Osteoblast (primary cell): ENCODE results near the gene TMEM176B. TPM values are rescaled to one million over a fixed set of nuclear protein-coding genes. Genes with fewer than 3 reads are reported as not detected.
A peak's percentile ranks its signal among the peaks of the same experiment; 100 is the strongest.
"Not testable (repeated sequence)": the region's sequence is repeated elsewhere in the genome, so short reads cannot be mapped to it uniquely, and the experiment has no call there.

Source experiments
- DNase-seq: peaks from one replicate; pipeline ENCODE4 v3.0.0; 2011; ENCODE audit warnings: low spot score, mixed read lengths; ENCODE audit not compliant: insufficient read length; ENCODE audit errors: missing footprints
- H2AFZ ChIP-seq: 2 replicates; pipeline ENCODE4 v1.6.0; 2011; ENCODE audit warnings: mild to moderate bottlenecking, low read length
- H3K27ac ChIP-seq: 2 replicates; pipeline ENCODE4 v1.5.1; 2011; ENCODE audit warnings: mild to moderate bottlenecking, low read depth, low read length, moderate library complexity
- H3K27me3 ChIP-seq: 2 replicates; pipeline ENCODE4 v1.6.0; 2012; ENCODE audit warnings: mild to moderate bottlenecking, control low read depth, inconsistent platforms, low read length, moderate library complexity; ENCODE audit not compliant: insufficient read depth
- H3K36me3 ChIP-seq: 2 replicates; pipeline ENCODE4 v1.5.1; 2011; ENCODE audit warnings: mild to moderate bottlenecking, low read length, control low read depth, moderate library complexity; ENCODE audit not compliant: insufficient read depth
- H3K4me1 ChIP-seq: 2 replicates; pipeline ENCODE4 v1.5.1; 2011; ENCODE audit warnings: mild to moderate bottlenecking, low read length, control low read depth, moderate library complexity; ENCODE audit not compliant: insufficient read depth
- H3K4me2 ChIP-seq: 2 replicates; pipeline ENCODE4 v1.6.0; 2011; ENCODE audit warnings: mild to moderate bottlenecking, low read length; ENCODE audit not compliant: insufficient read depth
- H3K4me3 ChIP-seq: fragments of 200-600 bp; sonication (generic); 3 replicates; pipeline ENCODE4 v1.5.1; 2012; ENCODE audit warnings: mild to moderate bottlenecking, low read length, inconsistent platforms; ENCODE audit not compliant: insufficient read depth
- H3K79me2 ChIP-seq: 2 replicates; pipeline ENCODE4 v1.6.0; 2012; ENCODE audit warnings: mild to moderate bottlenecking, low read length, control low read depth, inconsistent platforms; ENCODE audit not compliant: insufficient read depth
- H3K9me3 ChIP-seq: 2 replicates; pipeline ENCODE4 v1.5.1; 2011; ENCODE audit warnings: low read depth, low read length, control low read depth
- H4K20me1 ChIP-seq: 2 replicates; pipeline ENCODE4 v1.6.0; 2012; ENCODE audit warnings: mild to moderate bottlenecking, low read length, control low read depth; ENCODE audit not compliant: insufficient read depth
- CTCF ChIP-seq: IDR thresholded peaks from 2 replicates; pipeline ENCODE4 v1.5.1; 2011; ENCODE audit warnings: mild to moderate bottlenecking, low read depth, low read length, moderate library complexity; ENCODE audit errors: extremely low read depth
- total RNA-seq: library from RNA; depleted of rRNA; stranded (reverse); fragments of >200 nt; gene quantifications from 2 replicates; pipeline ENCODE4 v1.2.3, GENCODE V29; 2012

The TMEM176B gene
- total RNA-seq, 1 donor: 0.72 TPM

- no peaks in the 10 kb centered on the region for H4K20me1 ChIP-seq
- no peaks in the 10 kb centered on the region for H3K27me3 ChIP-seq
- H3K9me3 ChIP-seq: no peaks in the 10 kb centered on the region
- no peak overlapping the region for H3K4me2 ChIP-seq
- peak; percentile 93 for TF ChIP-seq CTCF
- no peaks in the 10 kb centered on the region for H3K36me3 ChIP-seq
- DNase-seq: no peak
- no peaks in the 10 kb centered on the region for H3K79me2 ChIP-seq
- no peak overlapping the region for H3K27ac ChIP-seq
- H3K4me3 ChIP-seq: no peak overlapping the region
- no peaks in the 10 kb centered on the region for H3K4me1 ChIP-seq
- H2AFZ ChIP-seq: no peak overlapping the region
Measured at GRCh38 chr7:150778738-150779301, 21.3 kb downstream of the TMEM176B start.

DNA sequence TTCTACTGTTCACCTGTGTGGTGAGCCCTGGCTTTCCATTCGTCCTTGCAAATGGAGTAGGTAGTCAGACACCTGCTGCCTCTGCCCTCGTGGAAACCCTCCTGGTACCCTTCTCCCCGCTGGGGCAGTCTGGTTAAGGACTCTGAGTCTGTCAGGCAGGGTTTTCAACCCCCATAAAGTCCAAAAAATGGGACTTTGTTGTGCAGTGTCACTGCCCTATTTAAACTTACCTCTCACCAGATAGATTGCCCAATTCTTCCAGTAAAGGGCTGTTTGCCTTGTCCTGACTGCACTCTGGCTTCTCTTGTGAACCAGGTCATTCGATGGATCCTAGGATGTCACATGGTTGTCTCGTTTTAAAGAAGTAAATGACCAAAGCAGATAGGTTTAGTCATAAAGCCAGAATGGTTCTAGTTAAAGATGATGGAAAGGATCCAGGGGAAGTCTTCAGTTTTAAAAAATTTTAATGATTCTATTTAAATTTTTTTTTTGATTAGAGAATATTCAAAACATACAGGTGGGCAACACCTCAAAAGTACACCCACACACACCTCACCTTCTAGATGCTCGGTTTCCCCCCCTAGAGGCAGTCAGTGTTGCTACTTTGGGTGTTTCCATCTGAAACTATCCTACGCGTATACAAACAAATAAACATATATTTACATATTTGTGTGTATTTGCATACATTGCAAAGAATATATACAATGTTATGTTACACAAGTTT is 22.0 kb downstream of the TMEM176B start:
- DNase-seq: no peak
- Histone ChIP-seq H3K4me3 (no peak overlapping the region), H3K36me3 (no peaks in the 10 kb centered on the region), H3K4me2 (no peak overlapping the region), H4K20me1 (no peaks in the 10 kb centered on the region), H3K4me1 (no peaks in the 10 kb centered on the region), H3K27ac (no peak overlapping the region), H3K27me3 (no peaks in the 10 kb centered on the region), H3K79me2 (no peaks in the 10 kb centered on the region), H3K9me3 (no peaks in the 10 kb centered on the region), H2AFZ (no peak overlapping the region)
- TF ChIP-seq CTCF: no peak

GRCh38 chr7:150774131-150774530 is 26.0 kb downstream of the TMEM176B start:
- H3K79me2 ChIP-seq, H3K27ac ChIP-seq, H3K36me3 ChIP-seq, H3K9me3 ChIP-seq, H3K4me1 ChIP-seq, H3K4me2 ChIP-seq, H2AFZ ChIP-seq, H4K20me1 ChIP-seq, H3K27me3 ChIP-seq, H3K4me3 ChIP-seq, DNase-seq: not testable (repeated sequence)

DNA sequence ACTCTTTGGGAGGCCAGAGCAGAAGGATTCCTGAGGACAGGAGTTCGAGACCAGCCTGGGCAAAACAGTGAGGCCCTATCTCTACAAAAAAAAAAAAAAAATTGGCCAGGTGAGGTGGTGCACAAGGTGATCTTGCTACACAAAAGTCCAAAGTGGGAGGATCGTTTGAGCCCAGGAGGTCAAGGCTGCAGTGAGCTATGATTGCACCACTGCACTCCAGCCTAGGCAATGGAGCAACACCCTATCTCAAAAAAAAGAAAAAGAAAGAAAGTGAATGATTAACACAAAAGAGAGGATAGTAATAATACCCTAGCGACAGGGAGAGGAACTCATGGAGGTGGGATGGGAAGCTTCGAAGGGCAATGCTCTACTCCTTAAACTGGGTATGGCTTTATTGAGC is 30.4 kb downstream of the TMEM176B start:
- Histone ChIP-seq H3K36me3 (no peaks in the 10 kb centered on the region), H3K4me1 (no peaks in the 10 kb centered on the region), H3K27me3 (no peaks in the 10 kb centered on the region), H3K27ac (no peak overlapping the region), H3K4me3 (no peak overlapping the region), H3K4me2 (no peak overlapping the region), H2AFZ (no peak overlapping the region), H4K20me1 (no peaks in the 10 kb centered on the region), H3K9me3 (no peaks in the 10 kb centered on the region), H3K79me2 (no peaks in the 10 kb centered on the region)
- no peak for TF ChIP-seq CTCF
- no peak for DNase-seq
